H9 (cell line): ENCODE measurements around the gene LY6G6F. TPM values are rescaled to one million over a fixed set of nuclear protein-coding genes. Genes with fewer than 3 reads are reported as not detected.

Source experiments
- DNase-seq: peaks from one replicate; pipeline ENCODE4 v3.0.0-alpha.2; 2017
- H2AFZ ChIP-seq: one replicate; pipeline ENCODE4 v1.6.1; 2013; ENCODE audit warnings: mild to moderate bottlenecking, low read length, control low read depth, moderate library complexity
- H2AK5ac ChIP-seq: 2 replicates; pipeline ENCODE4 v1.6.1; 2013; ENCODE audit warnings: low read length, control low read depth, mixed read lengths; ENCODE audit not compliant: insufficient read length
- H2BK120ac ChIP-seq: one replicate; pipeline ENCODE4 v1.6.1; 2013; ENCODE audit warnings: low read depth, mild to moderate bottlenecking, low read length, control low read depth, inconsistent platforms; ENCODE audit not compliant: poor library complexity, severe bottlenecking
- H2BK12ac ChIP-seq: 2 replicates; pipeline ENCODE4 v1.6.1; 2013; ENCODE audit warnings: low read length, control low read depth, mixed read lengths, low read depth; ENCODE audit not compliant: insufficient read length
- H2BK15ac ChIP-seq: 2 replicates; pipeline ENCODE4 v1.6.1; 2013; ENCODE audit warnings: low read depth, low read length, control low read depth
- H2BK20ac ChIP-seq: one replicate; pipeline ENCODE4 v1.6.1; 2013; ENCODE audit warnings: low read depth, mild to moderate bottlenecking, low read length, control low read depth, inconsistent platforms; ENCODE audit not compliant: poor library complexity, severe bottlenecking
- H2BK5ac ChIP-seq: 2 replicates; pipeline ENCODE4 v1.6.1; 2013; ENCODE audit warnings: low read length, control low read depth, mixed read lengths; ENCODE audit not compliant: insufficient read length
- H3K14ac ChIP-seq: 2 replicates; pipeline ENCODE4 v1.6.1; 2013; ENCODE audit warnings: low read length, control low read depth; ENCODE audit not compliant: insufficient read depth
- H3K18ac ChIP-seq: 2 replicates; pipeline ENCODE4 v1.6.1; 2013; ENCODE audit warnings: low read depth, mild to moderate bottlenecking, mixed read lengths, low read length, control low read depth; ENCODE audit not compliant: insufficient read length
- H3K23ac ChIP-seq: 2 replicates; pipeline ENCODE4 v1.6.1; 2013; ENCODE audit warnings: low read length, control low read depth, mixed read lengths, low read depth; ENCODE audit not compliant: insufficient read length
- H3K23me2 ChIP-seq: 2 replicates; pipeline ENCODE4 v1.6.1; 2013; ENCODE audit warnings: low read depth, mild to moderate bottlenecking, mixed read lengths, low read length, control low read depth; ENCODE audit not compliant: insufficient read length, poor library complexity, severe bottlenecking
- H3K27ac ChIP-seq: 2 replicates; pipeline ENCODE4 v1.5.1; 2013; ENCODE audit warnings: low read length, control low read depth, mixed read lengths, low read depth; ENCODE audit not compliant: insufficient read length
- H3K27me3 ChIP-seq: 2 replicates; pipeline ENCODE4 v1.6.1; 2013; ENCODE audit warnings: low read length, control low read depth, inconsistent platforms; ENCODE audit not compliant: insufficient read depth
- H3K4ac ChIP-seq: 2 replicates; pipeline ENCODE4 v1.6.1; 2013; ENCODE audit warnings: low read depth, mild to moderate bottlenecking, control low read depth, inconsistent platforms, low read length, moderate library complexity
- H3K4me1 ChIP-seq: 2 replicates; pipeline ENCODE4 v1.6.1; 2013; ENCODE audit warnings: low read length, control low read depth, inconsistent platforms; ENCODE audit not compliant: insufficient read depth
- H3K4me2 ChIP-seq: 2 replicates; pipeline ENCODE4 v1.6.1; 2013; ENCODE audit warnings: low read length, control low read depth, mixed read lengths; ENCODE audit not compliant: insufficient read length, insufficient read depth
- H3K56ac ChIP-seq: 2 replicates; pipeline ENCODE4 v1.6.1; 2013; ENCODE audit warnings: low read depth, mild to moderate bottlenecking, mixed read lengths, low read length, control low read depth; ENCODE audit not compliant: insufficient read length
- H3K79me1 ChIP-seq: 2 replicates; pipeline ENCODE4 v1.6.1; 2013; ENCODE audit warnings: low read depth, mild to moderate bottlenecking, moderate library complexity, low read length, control low read depth, inconsistent platforms; ENCODE audit not compliant: insufficient read depth, poor library complexity, severe bottlenecking
- H3K79me2 ChIP-seq: 2 replicates; pipeline ENCODE4 v1.6.1; 2013; ENCODE audit warnings: low read length, control low read depth, inconsistent platforms; ENCODE audit not compliant: insufficient read depth
- H3K9ac ChIP-seq: 2 replicates; pipeline ENCODE4 v1.6.1; 2013; ENCODE audit warnings: low read length, control low read depth, mixed read lengths; ENCODE audit not compliant: insufficient read length; ENCODE audit errors: extremely low read depth
- H3K9me3 ChIP-seq: one replicate; pipeline ENCODE4 v1.6.1; 2013; ENCODE audit warnings: low read depth, low read length, inconsistent platforms; ENCODE audit not compliant: control insufficient read depth
- H3T11ph ChIP-seq: one replicate; pipeline ENCODE4 v1.6.1; 2013; ENCODE audit warnings: mild to moderate bottlenecking, low read length, control low read depth, inconsistent platforms
- H4K20me1 ChIP-seq: one replicate; pipeline ENCODE4 v1.6.1; 2013; ENCODE audit not compliant: control insufficient read depth, insufficient read length, insufficient read depth
- H4K5ac ChIP-seq: 2 replicates; pipeline ENCODE4 v1.6.1; 2013; ENCODE audit warnings: low read depth, mild to moderate bottlenecking, mixed read lengths, low read length, control low read depth; ENCODE audit not compliant: insufficient read length
- H4K8ac ChIP-seq: replicated peaks from 2 replicates; pipeline ENCODE4 v1.6.1; 2013; ENCODE audit warnings: low read length, control low read depth, mixed read lengths, low read depth; ENCODE audit not compliant: insufficient read length
- H4K91ac ChIP-seq: 2 replicates; pipeline ENCODE4 v1.6.1; 2013; ENCODE audit warnings: low read depth, mild to moderate bottlenecking, moderate library complexity, mixed read lengths, low read length, control low read depth; ENCODE audit not compliant: insufficient read length
- H3K27ac Mint-ChIP-seq, 3 experiments: 2 replicates in 2 of 3; 3 replicates in 1 of 3; pipeline ENCODE4 v1.8.0; 2020 to 2021; ENCODE audit warnings: mixed read lengths in 3 of 3, mild to moderate bottlenecking in 1 of 3, moderate library complexity in 1 of 3
- H3K27me3 Mint-ChIP-seq: 2 replicates; pipeline ENCODE4 v1.8.0; 2021; ENCODE audit warnings: low read depth, mild to moderate bottlenecking, moderate library complexity, mixed read lengths
- H3K36me3 Mint-ChIP-seq, 3 experiments: 2 replicates in 2 of 3; 3 replicates in 1 of 3; pipeline ENCODE4 v1.8.0; 2020 to 2021; ENCODE audit warnings: low read depth in 3 of 3, mixed read lengths in 3 of 3; ENCODE audit not compliant: insufficient read depth in 1 of 3
- H3K4me1 Mint-ChIP-seq, 2 experiments: 2 replicates each; pipeline ENCODE4 v1.8.0; 2020; ENCODE audit warnings: mixed read lengths in 2 of 2
- H3K4me3 Mint-ChIP-seq, 2 experiments: 2 replicates in 1 of 2; 3 replicates in 1 of 2; pipeline ENCODE4 v1.8.0; 2020 to 2021; ENCODE audit warnings: mild to moderate bottlenecking in 2 of 2, mixed read lengths in 2 of 2, moderate library complexity in 1 of 2
- H3K9me3 Mint-ChIP-seq, 2 experiments: 2 replicates in 1 of 2; 3 replicates in 1 of 2; pipeline ENCODE4 v1.8.0; 2020; ENCODE audit warnings: mild to moderate bottlenecking in 2 of 2, mixed read lengths in 2 of 2, moderate library complexity in 1 of 2
- WGBS: extraction: QIAGEN DNeasy Blood & Tissue Kit; methylation state at CpG from one replicate; pipeline ENCODE4 v1.1.7; 2013; ENCODE audit warnings: missing lambda C conversion rate, low lambda C conversion rate, mixed read lengths; ENCODE audit not compliant: insufficient read length; ENCODE audit errors: extremely low coverage; 5-methylcytosine and 5-hydroxymethylcytosine counted together
- total RNA-seq: library from RNA; stranded (reverse); gene quantifications from 2 replicates; pipeline ENCODE4 v1.2.1, GENCODE V29; 2021
- TF ChIP-seq, protein P1 (sequence below): fragments of 200-600 bp; sonication (generic); conservative IDR thresholded peaks from 3 replicates; pipeline ENCODE4 v1.8.0; 2021; ENCODE audit warnings: antibody characterized with exemption, mild to moderate bottlenecking

The LY6G6F gene
- total RNA-seq, 1 experiment from 2014 or later: not detected

DNA sequence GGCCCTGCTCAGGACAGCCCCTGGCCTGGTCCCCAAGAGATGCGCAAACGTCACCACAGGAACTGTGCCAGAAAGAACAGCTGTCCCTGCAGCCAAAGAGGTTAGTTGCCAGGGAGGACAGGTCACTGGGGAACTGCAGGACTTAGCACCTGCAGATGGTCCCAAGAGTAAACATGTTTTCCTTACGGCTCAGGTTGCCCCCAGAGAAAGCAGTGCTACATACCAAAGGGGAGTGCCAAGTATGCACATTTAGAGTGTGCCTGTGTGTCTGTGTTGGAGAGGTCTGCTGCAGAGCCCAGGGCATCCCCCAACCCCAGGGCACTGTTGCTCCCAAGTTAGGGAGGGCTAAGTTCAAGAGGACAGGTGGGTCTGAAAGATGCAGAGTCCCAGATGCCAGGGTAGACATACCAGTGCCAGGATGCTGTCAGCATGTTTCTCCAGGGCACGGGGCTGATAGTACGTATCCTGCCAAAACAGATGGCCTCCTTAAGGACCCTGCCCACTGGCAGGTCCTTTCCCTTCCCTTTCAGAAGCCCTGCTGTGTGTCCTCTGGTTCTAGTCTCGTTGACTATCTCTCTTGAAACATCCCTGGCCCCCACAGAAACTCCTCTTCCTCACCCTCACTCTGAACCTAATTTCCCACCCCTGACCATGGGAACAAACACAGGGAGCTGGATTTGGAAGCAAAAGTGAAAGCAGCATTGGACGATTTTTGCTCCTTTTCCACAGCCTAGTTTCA, 4.8 kb upstream of the LY6G6F start:
- Mint-ChIP-seq H3K36me3 (peaks cover 4 to 27% (median 4%) of the 10 kb centered on the region in 3 experiments; a peak in 5 of 7 replicates), H3K27ac (peak overlapping the region in 2 of 3 experiments; percentile 96; a peak in 4 of 7 replicates), H3K9me3 (no peaks in the 10 kb centered on the region; a peak in 1 of 5 replicates), H3K27me3 (peaks cover 1% of the 10 kb centered on the region; the same call in 1 of the 2 replicates), H3K4me1 (peaks cover 11% of the 10 kb centered on the region in 2 experiments), H3K4me3 (peak overlapping the region; percentile 96 to 98)
- H3K56ac ChIP-seq: no peak overlapping the region
- H2BK120ac ChIP-seq: no peak overlapping the region
- H2AK5ac ChIP-seq: no peak overlapping the region
- H3K4ac ChIP-seq: no peak overlapping the region
- no peak overlapping the region for H4K8ac ChIP-seq
- no peak overlapping the region for H2BK20ac ChIP-seq
- no peak overlapping the region for H2BK5ac ChIP-seq
- H3K4me2 ChIP-seq: peak overlapping the region; percentile 91
- TF ChIP-seq, protein P1, sequence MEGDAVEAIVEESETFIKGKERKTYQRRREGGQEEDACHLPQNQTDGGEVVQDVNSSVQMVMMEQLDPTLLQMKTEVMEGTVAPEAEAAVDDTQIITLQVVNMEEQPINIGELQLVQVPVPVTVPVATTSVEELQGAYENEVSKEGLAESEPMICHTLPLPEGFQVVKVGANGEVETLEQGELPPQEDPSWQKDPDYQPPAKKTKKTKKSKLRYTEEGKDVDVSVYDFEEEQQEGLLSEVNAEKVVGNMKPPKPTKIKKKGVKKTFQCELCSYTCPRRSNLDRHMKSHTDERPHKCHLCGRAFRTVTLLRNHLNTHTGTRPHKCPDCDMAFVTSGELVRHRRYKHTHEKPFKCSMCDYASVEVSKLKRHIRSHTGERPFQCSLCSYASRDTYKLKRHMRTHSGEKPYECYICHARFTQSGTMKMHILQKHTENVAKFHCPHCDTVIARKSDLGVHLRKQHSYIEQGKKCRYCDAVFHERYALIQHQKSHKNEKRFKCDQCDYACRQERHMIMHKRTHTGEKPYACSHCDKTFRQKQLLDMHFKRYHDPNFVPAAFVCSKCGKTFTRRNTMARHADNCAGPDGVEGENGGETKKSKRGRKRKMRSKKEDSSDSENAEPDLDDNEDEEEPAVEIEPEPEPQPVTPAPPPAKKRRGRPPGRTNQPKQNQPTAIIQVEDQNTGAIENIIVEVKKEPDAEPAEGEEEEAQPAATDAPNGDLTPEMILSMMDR: no peak
- no peak overlapping the region for H4K5ac ChIP-seq
- H3K79me2 ChIP-seq: peaks cover 2% of the 10 kb centered on the region; the same call in 1 of the 2 replicates
- no peak overlapping the region for H2AFZ ChIP-seq
- H3K79me1 ChIP-seq: peaks cover 6% of the 10 kb centered on the region
- peaks cover 4% of the 10 kb centered on the region; the same call in 1 of the 2 replicates for H3K4me1 ChIP-seq
- H3K18ac ChIP-seq: no peak overlapping the region
- H3K9ac ChIP-seq: peak overlapping the region; percentile 79
- H4K91ac ChIP-seq: no peak overlapping the region
- H2BK15ac ChIP-seq: no peak overlapping the region
- H3T11ph ChIP-seq: no peak overlapping the region
- H3K27ac ChIP-seq: no peak overlapping the region
- H2BK12ac ChIP-seq: peak overlapping the region; percentile 36
- no peaks in the 10 kb centered on the region for H3K9me3 ChIP-seq
- peaks cover 6% of the 10 kb centered on the region for H3K23me2 ChIP-seq
- H4K20me1 ChIP-seq: no peaks in the 10 kb centered on the region
- no CpG with 5 or more reads among the region's 7 CpGs for WGBS
- no peaks in the 10 kb centered on the region for H3K27me3 ChIP-seq
- H3K14ac ChIP-seq: no peak overlapping the region; the same call in 1 of the 2 replicates
- no peak overlapping the region for H3K23ac ChIP-seq
- no peak for DNase-seq
